DMS114 treated with DMSO at 0.1 percent for 48 hours (cell line): ENCODE results near the gene CHSY1.

Experiments used
- DNase-seq: peaks from one replicate; lab custom pipeline; 2025; ENCODE audit not compliant: unreplicated experiment; lab: John Stamatoyannopoulos, UW

Gene CHSY1

DNA sequence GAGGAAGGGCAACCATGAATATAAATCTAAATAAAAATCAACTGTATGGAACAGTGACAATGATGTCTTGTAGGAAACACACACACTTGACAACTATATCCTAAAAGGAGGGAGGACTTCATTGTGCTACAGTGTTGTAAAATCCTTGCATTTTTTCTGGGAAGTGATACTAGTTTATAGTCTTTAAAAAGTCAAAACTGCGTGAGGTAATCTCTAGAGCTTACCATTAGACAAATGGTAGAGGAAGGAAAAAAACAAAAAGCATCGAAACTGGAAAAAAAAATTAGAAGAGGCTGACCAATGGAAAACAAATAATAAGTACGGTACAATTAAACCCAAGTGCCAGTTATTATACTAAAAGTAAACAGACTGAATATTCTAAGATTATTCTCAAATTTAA is 38.7 kb downstream of the CHSY1 start:
- DNase-seq = no peak

GRCh38 chr15:101211897-101212296 is 40.0 kb downstream of the CHSY1 start:
- no peak for DNase-seq

DNA sequence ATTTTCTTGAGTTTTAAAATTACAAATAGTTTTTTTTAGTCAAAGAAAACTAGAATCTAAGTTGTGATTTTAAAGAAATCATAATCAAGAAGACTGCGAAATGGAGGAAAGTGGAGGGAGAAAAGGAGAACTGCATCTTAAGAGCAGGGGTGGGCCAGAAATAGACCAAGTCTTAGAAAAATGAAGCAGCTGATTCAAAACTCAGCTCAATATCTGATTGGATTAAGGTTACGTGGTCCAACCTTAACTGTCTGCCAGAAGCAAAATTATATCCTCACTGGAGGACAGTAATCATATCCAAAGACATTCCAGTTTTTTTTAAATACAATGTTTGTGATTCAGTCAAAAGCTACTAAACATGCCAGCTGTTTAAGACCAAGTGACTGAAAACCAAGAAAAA is 41.4 kb downstream of the CHSY1 start:
- no peak for DNase-seq

- no peak for DNase-seq
Measured at GRCh38 chr15:101210058-101210457, 41.8 kb downstream of the CHSY1 start.

GRCh38 chr15:101209285-101209845 is 42.5 kb downstream of the CHSY1 start:
- no peak for DNase-seq

DNA sequence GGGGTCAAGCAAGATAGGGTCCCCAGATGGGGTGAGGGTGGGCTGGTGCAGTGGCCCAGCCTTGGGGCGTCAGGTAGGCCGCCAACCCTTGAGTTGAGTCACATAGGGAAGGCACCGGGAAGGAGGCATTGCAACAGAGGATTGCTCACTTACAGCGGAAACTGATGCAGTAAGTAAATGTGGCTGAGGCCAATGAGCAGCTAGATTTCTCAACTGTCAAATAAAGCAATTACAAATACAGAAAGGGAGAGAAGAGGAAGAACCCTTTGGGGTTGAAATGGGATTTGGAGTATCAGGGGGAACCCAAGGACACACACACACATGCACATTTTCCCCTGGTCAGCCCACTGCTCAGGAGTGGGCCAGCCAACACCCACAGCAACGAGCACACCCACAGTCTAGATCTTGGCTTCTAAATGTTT is 44.0 kb downstream of the CHSY1 start:
- DNase-seq = no peak

GRCh38 chr15:101206176-101206591 is 45.7 kb downstream of the CHSY1 start:
- DNase-seq = no peak

DNA sequence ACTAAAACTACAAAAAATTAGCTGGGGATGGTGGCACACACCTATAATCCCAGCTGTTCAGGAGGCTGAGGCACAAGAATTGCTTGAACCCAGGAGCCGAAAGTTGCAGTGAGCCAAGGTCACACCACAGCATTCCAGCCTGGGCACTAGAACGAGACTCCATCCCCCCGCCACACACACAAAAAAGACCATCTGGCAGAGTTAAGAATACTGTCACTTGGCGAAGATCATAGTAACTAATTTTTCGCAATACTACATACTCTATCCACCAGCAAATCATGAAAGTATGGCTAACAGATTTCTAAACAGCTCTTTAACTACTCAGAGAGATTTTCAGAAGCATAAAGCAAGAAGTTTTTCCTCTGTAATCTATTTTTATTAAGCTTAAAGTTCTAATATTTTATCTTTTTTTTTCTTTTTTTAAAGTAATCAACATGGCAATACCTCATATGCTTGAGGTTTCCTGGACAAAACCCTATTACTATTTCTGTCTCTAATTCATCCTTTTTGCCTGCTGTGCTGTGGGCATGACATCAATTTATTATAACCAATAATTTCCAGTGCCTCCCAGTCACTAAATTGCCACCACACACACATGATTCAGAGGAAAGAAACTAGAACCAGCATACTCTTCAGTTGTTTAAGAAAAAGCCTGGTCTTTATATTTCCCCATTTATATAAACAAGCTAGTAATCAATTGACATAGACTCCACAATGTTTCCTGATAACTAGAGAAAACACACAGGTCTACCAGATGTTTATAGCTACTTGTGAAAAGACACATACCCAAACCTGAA is 46.9 kb downstream of the CHSY1 start:
- DNase-seq = no peak

DNA sequence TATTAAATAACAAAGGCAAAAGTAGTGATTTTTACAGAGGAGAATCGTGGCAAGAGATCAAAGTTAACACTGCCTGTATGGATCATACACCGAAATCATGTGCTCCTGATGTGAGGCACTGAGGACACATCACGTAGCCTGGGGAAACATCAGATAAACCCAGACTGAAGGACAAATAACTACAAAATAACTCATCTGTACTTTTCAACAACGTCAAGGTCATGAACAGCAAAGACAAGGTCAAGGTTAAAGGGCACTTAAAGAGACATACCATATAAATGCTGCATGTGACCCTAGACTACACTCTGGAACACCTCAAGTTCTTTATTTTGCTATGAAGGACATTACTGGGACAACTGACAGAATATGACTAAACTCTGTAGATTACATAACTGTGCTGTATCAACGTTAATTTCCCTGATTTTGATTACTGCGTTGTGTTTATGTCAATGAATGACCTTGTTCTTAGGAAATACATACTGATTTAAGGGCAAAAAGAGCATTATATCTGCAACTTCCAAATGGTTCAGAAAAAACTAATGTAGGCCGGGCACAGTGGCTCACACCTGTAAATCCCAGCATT is 48.1 kb downstream of the CHSY1 start:
- DNase-seq = no peak

GRCh38 chr15:101203029-101203573 is 48.7 kb downstream of the CHSY1 start:
- DNase-seq = no peak

GRCh38 chr15:101201411-101202174 is 50.3 kb downstream of the CHSY1 start:
- no peak for DNase-seq

DNA sequence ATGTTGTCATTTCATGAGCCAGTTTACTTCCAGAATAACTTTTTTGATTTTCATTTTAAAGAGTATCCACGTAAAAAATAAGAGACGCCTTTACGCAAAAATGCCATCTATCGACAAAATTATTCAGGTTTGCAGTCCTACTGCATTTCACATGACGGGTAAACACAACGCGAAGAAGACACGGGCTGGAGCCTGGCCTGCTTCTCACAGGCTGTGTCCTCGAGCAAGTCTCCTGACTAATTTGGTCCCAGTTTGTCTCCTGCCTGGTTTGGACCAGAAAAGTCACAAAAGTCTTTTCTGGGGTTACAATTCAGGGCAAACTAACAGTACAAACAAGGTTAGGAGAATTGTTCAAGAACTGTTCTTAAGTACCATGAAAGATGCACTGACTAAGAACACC is 51.7 kb downstream of the CHSY1 start:
- no peak for DNase-seq

DNA sequence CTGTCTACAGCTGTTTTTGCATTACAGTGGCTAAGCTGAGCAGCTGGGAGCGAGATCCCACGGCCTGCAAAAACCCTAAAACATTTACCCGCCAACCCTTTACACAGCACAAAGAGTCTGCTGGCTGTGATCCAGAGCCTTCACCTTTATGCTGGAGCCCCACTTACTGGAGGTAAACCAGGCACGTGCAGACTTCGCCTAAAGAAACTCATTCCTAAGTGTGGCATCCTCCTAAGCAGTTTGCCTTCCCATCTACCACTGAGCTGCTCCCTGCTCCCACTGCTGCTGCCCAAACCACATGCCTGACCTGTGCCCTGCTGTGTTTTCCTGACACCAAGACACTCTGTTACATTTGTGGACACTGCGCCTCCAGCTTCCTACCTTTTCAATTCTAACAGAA is 53.0 kb downstream of the CHSY1 start:
- DNase-seq = no peak

GRCh38 chr15:101198031-101198575 is 53.7 kb downstream of the CHSY1 start:
- no peak for DNase-seq

- DNase-seq = no peak
Measured at GRCh38 chr15:101194546-101195125, 57.2 kb downstream of the CHSY1 start.

DNA sequence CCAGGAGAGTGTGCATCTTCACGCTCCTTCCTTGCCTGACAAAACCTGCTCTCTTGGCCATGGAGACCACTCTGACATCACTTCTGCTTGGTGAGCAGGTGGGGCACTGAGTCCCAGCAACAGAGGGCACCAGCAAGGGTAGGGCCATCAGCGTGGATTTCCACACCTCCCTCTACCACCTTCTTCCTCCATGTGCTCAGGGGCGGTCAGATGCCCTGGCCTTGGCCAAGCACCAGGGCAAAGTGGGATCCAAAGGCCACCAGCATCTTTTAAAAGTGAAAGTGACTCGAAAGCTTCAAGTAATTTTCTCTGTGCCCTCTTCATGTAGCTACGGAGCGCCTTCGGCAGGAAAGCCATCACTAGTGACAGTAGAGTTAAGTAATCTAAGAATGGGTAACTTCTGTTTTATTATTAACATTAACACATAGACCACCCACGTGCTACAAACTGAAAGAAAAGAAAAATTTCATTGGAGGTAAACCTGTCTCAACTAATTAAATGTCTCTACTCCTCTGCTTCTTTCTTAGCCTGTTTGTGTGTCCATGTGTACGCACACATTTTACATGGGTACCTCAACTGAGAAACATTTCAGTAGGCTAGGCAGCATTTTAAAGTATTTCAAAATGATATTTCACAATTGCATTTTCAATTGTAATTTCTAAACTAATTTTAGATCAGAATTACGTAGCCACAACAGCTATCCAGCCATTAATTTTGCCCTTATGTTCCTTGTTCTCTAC is 57.9 kb downstream of the CHSY1 start:
- no peak for DNase-seq

GRCh38 chr15:101193120-101193644 is 58.7 kb downstream of the CHSY1 start:
- DNase-seq = no peak

DNA sequence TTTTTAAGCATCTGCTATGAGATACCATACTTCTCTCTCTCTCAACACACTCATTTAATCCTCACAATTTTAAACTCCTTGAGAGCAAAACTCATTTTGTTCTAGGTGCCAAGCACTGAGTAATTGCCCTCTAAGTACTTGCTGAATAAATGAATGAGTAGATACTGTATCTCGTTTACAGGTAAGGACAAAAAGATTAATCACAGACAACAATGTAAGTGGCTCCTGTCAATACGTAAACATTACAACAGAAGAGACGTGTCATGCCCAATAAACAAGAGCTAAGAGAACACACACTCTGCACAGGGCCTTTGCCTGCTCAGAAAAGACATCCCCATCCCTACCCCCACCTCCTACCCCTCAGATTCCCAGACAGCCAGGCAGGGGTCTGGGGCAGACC is 59.8 kb downstream of the CHSY1 start:
- no peak for DNase-seq

DNA sequence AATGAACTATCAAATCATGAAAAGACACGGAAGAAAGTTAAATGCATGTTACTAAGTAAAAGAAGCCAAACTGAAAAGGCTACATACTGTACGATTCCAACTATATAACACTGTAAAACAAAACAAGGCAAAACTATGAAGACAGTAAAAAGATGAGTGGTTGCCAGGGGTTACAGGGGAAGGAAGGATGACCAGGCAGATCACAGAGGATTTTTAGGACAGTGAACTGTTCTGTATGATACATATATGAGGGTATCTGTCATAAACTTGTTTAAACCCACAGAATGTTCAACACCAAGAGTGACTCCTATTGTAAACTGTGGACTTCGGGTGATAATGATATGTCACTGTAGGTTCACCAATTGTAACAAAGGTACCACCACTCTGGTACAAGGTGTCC is 60.6 kb downstream of the CHSY1 start:
- no peak for DNase-seq

- DNase-seq = no peak
Measured at GRCh38 chr15:101190092-101190595, 61.7 kb downstream of the CHSY1 start.
